GM19397 (cell line): ENCODE results near the gene KLF13.

Experiments used
- ATAC-seq: cut with Tn5 transposase; IDR thresholded peaks from one replicate; pipeline ENCODE4 v1.9.1; 2021; ENCODE audit warnings: mild to moderate bottlenecking, moderate library complexity; ENCODE audit not compliant: unreplicated experiment

Gene KLF13

DNA sequence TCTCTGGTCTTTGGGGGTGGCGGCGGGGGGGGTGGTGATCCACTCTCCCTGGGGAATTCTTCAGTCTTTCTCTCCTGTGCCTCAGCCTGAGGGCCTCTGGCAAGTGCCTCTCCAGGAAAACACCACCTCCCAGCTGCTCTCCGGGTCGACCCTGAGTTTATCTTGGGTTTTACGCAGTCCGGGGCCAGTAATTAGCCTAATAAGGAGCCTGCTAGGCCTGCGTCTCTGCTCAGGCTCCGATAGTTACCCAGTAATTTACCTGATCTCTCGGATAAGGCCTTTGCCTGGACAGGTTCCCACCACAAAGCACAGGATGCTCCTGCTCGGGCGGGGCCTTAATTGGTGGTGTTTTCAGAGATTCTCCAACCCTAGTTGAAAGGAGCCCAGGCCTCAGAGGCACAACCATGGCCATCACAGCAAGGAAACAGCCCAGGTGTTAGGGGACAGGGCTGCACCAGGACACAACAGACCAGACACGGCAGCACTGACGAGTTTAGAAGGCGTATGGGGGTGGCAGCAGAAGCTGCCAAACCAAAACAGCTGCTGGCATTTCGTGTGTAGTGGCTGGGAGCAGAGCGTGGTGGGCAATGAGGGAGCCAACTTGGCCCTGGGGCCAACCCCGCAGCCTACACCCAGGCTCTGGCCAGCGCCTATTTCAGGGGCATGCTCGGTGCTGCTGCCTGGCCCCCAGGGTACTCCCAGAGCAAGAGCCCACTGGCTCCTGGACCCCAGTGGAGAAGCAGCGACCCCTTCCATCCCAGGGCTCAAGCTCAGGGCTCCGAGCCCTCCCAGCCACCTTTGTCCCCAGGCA is 71.4 kb downstream of the KLF13 start:
- no peak for ATAC-seq

DNA sequence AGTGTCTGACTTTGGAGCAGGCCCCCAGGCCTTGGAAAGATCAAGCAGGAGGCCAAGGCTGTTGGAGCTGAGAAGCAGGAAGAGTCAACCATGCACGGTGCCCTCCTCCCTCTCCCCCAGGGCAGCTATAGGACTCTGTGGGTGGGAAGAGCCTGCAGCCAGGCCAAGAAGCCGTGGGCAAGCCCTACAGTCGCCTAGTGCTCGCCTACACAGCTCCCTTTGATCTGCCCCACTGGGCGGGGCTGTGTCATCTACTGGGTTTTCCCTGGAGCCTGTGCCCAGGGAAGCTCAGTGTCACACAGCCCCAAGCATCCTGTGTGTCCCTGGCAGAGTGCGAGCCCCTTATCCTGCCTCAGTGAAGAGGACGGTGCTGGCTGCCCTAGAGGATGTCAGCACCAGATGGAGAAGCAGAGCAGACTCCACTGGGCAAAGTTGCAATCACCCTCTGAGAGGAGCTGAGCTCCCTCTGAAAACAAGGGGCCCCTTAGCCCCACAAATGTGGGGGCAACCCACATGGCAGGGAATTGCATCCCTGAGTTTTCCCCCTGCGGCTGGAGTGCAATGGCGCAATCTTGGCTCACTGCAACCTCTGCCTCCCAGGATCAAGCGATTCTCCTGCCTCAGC is 72.2 kb downstream of the KLF13 start:
- no peak for ATAC-seq

DNA sequence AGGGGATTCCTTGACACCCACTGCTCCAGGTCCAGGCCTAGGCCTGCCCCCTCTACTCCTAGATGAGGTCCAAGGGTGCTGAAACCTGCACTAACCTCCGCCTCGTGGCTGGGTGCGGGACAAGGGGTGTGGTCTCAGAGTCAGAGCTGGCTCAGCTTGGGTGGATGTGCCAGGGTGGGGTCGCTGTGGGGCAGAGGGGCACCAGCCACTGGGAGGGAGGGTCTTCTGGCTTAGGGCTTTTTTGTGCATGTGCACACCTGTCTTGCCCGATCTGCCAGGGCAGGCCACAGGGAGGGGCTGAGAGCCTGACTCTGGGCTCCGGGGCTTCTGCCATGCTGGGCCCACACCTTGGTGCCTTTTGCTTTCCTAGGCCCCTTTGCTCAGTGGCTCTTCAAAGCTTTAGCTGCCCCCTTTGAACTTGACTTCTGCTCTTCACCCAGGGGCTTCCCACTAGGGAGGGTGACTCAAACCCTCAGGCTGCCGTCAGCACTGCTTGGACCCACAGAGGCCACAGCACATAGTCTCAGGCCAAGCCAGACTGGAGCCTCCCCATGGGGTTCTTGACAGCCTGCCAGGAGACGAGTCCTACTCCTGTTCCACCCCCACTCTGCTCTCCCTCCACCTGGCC is 73.0 kb downstream of the KLF13 start:
- ATAC-seq = no peak

GRCh38 chr15:31400222-31400927 is 73.7 kb downstream of the KLF13 start:
- ATAC-seq = no peak

DNA sequence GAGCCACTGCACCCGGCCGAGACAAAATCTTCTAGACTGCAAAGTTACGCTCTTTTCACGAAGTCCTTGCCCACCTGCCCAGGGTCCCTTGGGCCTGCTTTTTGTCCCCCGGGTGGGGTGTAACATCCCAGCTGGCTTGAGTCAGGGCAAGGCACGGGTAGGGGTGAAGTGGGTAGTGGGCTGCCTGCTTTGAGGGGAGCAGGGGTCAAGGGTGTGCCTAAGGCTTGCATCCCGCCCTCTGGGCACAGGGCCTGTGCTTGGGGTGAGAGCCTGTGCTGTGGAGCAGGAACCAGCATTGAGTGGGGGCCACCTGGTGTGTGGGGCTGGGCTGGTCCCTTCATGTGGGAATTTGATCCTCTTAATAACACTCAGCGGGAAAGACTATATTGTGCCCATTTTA is 74.6 kb downstream of the KLF13 start:
- ATAC-seq = no peak

- ATAC-seq = no peak
Measured at GRCh38 chr15:31402003-31402402, 75.4 kb downstream of the KLF13 start.

DNA sequence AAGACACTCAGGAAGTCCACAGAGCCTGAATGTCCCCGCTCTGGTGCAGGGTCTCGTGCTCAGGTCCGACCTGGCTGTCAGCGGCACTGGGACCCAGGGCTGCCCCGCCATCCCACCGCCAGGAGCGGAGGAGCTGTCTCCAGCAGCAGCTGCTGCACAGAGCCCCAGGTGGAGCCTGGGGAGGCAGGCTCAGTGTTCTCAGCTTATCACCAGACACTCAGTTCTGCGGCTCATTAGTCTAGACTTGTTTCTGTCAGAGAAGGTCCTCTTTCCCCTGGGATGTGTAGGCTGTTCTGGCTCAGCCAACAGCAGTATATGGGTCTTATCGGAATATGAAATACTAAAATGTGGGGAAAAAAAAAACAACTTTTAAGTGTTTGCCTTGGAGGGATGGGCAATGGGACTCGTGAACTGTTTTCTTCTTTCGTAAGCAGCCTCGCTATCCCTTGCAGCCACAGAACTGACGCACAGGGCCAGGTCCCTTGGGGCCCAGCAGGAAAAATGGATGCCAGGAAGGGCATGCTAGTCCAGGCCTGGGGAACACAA is 75.9 kb downstream of the KLF13 start:
- no peak for ATAC-seq

DNA sequence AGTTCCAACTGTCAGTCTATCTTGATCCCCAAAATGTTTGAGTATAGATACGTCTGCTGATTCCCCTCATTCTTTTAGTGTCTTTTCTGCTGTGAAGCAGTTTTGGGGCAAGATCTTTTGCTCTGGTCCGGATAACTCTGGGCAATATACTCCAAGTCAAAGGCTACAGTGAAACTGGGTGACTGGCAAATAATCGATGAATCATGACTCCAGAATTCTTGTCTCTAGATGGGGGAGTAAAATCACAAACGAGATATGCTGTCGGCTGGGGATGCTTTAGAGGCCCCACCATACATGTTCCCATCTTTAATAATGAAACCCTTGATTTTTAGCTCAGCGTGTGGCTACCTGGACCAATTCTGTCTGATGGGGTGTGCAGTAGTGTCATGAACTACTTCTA is 76.5 kb downstream of the KLF13 start:
- no peak for ATAC-seq

DNA sequence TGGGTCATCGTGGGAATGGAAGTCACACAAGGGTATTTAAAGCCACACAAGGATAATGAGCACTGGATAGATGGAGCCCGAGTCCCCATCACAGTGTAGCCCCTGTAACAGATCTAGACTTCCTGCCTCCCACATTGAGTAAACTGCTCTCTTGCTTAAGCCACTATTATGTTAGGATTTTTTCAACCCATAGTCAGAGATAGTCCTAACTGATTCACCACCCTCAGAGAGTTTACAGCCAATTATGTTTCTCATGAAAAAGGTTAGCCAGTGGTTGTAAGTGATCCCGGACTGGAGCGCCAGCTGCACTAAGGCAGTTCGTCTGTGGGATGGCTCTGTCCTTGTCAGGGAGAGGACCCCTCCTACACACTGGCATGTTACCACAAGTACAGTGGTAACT is 77.0 kb downstream of the KLF13 start:
- ATAC-seq = no peak

- ATAC-seq = no peak
Measured at GRCh38 chr15:31404345-31404744, 77.7 kb downstream of the KLF13 start.

GRCh38 chr15:31405200-31405920 is 78.7 kb downstream of the KLF13 start:
- ATAC-seq = no peak

GRCh38 chr15:31407376-31407775 is 80.7 kb downstream of the KLF13 start:
- no peak for ATAC-seq

DNA sequence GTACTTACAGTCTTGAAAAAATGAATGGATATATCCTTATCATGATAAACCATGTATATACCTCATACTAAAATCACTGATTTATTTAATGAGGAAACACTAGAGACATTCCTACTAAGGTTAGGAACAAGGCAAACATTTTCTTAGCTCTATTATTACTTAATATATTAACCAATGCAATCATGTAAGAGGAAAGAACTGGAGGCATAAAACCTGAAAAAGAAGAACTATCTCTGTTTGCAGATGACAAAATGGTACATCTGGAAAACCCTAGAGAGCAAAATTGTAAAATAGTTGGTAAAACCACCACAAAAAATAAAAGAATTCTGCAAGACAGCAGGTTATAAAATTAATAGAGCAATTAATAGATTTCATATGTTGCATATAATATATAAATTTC is 81.2 kb downstream of the KLF13 start:
- no peak for ATAC-seq

DNA sequence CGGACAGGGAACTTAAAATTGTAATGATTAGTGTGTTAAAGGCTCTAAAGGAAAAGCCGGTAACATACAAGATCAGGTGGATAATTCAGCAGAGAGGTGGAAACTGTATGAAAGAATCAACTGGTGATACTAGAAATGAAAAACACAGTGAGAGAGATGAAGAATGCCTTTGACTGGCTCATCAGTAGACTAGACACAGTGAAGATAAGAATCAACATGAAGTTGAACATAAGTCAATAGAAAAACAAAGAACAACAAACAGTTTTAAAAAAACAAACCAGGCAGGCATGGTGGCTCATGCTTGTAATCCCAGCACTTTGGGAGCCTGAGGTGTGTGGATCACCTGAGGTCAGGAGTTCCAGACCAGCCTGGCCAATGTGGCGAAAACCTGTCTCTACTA is 82.1 kb downstream of the KLF13 start:
- no peak for ATAC-seq

- ATAC-seq = no peak
Measured at GRCh38 chr15:31409171-31409570, 82.5 kb downstream of the KLF13 start.

GRCh38 chr15:31412824-31413223 is 86.2 kb downstream of the KLF13 start:
- no peak for ATAC-seq

- no peak for ATAC-seq
Measured at GRCh38 chr15:31415201-31415600, 88.6 kb downstream of the KLF13 start.

DNA sequence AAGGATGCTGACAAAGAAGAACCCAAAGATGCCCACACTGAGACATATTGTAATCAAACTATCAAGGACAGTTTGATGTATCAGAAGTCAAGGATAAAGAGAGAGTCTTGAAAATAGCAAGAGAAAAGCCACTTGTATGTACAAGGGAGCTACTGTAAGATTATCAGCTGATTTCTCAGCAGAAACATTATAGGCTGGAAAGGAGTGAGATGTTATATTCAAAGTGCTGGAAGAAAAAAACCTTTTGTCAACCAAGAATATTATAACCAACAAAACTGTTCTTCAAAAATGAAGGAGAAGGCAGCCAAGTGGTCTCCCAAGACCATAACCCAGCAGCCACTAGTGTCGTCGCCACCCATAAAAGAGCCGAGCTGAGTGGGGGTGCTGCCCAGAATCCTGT is 93.2 kb downstream of the KLF13 start:
- ATAC-seq = no peak

- ATAC-seq = no peak
Measured at GRCh38 chr15:31427411-31427810, 100.8 kb downstream of the KLF13 start.
